ENCODE measurements around the gene CHRNA3. TPM values are rescaled to one million over a fixed set of nuclear protein-coding genes. Genes with fewer than 3 reads are reported as not detected.

The CHRNA3 gene
- polyA plus RNA-seq, 1 of the 3 experiments (the other 2 are of a cell fraction) = 2.3 TPM

DNA sequence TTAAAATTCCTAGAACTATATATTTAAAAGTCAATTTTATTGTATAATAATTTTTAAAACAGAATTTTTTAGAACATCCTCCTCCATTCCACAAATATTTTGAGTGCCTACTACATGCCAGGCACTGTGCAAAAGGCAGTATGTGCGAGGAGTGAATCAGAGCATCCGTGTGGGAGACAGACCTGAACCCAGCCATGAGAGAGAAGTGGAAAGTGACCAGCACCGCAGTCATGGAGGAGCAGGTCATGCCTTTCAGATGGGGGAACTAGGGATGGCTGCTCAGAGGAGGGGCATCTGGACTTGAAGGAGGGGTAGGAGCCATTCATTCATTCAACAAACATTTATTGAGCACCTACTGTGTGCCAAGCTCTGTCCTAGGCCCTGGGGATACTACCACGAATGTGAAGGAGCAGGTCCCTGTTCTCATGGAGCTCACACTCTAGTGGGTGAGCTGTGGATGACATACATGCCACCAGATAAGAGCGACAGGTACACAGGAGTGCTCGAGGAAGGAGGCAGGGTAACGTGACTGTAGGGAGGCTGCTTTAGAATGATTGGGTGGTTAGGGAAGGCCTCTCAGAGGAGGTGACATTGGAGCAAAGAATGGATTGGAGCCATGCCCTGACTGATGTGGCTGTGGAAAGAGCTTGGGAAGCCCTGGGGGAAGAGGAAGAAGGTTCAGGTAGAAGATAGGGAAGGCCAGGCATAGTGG, 3.1 kb upstream of the CHRNA3 start:
- H3K4me3 ChIP-seq (ENCODE audit: low read depth in 2 of 2, low read length in 1 of 2) = no peak overlapping the region
- peaks cover under 1 to 42% of the 10 kb centered on the region in 2 experiments; a peak in 2 of 4 replicates for H3K4me1 ChIP-seq (ENCODE audit: control insufficient read depth in 1 of 2, insufficient read depth in 2 of 2, low read depth in 1 of 2, low read length in 1 of 2)
- no peak for DNase-seq
- ChIA-PET CTCF (interaction anchor here (0.8 to 1.8 kb wide), 4 partner anchors 14 to 316 kb away, joined by 3 to 8 read pairs (median 4); no protein-coding TSS in a partner anchor), POLR2A (interaction anchor here (2.2 kb wide), 1 partner anchor 14 kb away, joined by 7 read pairs; no protein-coding TSS in a partner anchor)
- H3F3A ChIP-seq (replicated peaks; ENCODE audit: insufficient read depth) = no peaks in the 10 kb centered on the region
- no peaks in the 10 kb centered on the region for H3K9me2 ChIP-seq
- H3K9ac ChIP-seq = no peak overlapping the region
- no peak for TF ChIP-seq YY1 (IDR thresholded peaks at IDR 0.05; ENCODE audit: low read depth)
- no peak for TF ChIP-seq MXI1 (IDR thresholded peaks at IDR 0.05; ENCODE audit: low read depth, low read length)
- TF ChIP-seq TEAD4 (IDR thresholded peaks at IDR 0.05; ENCODE audit: borderline replicate concordance, insufficient read depth) = no peak
- no peak for TF ChIP-seq EP300 (IDR thresholded peaks at IDR 0.05; ENCODE audit: borderline replicate concordance in 1 of 2, low read depth in 1 of 2, low read length in 1 of 2)
- no peak for TF ChIP-seq GABPA (IDR thresholded peaks at IDR 0.05; ENCODE audit: low read depth)
- TF ChIP-seq, protein P1, sequence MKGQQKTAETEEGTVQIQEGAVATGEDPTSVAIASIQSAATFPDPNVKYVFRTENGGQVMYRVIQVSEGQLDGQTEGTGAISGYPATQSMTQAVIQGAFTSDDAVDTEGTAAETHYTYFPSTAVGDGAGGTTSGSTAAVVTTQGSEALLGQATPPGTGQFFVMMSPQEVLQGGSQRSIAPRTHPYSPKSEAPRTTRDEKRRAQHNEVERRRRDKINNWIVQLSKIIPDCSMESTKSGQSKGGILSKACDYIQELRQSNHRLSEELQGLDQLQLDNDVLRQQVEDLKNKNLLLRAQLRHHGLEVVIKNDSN (IDR thresholded peaks at IDR 0.05; ENCODE audit: borderline replicate concordance, low read depth) = no peak
- TF ChIP-seq FOXJ3 (CRISPR knock-in tag; IDR thresholded peaks at IDR 0.05) = no peak
- no peak for TF ChIP-seq TAF1 (IDR thresholded peaks at IDR 0.05; ENCODE audit: borderline replicate concordance, low read depth, low read length)
- 84% methylated on average over 7 of the region's 7 CpGs for WGBS (ENCODE audit: low lambda C conversion rate)
- H3K79me2 ChIP-seq (ENCODE audit: insufficient read depth) = no peaks in the 10 kb centered on the region
- H2AFZ ChIP-seq (ENCODE audit: low read depth) = no peak overlapping the region
- H3K4me2 ChIP-seq = no peak overlapping the region
- H3K9me3 ChIP-seq = no peaks in the 10 kb centered on the region
- no peak overlapping the region; a peak in 1 of 4 replicates for H3K27ac ChIP-seq (ENCODE audit: low read depth in 2 of 2, low read length in 1 of 2)
- peaks cover 13% of the 10 kb centered on the region for H4K20me1 ChIP-seq (ENCODE audit: insufficient read depth)
- H3K36me3 ChIP-seq (replicated peaks in 1 of 2; ENCODE audit: control insufficient read depth in 1 of 2, insufficient read depth in 2 of 2, low read length in 1 of 2) = no peaks in the 10 kb centered on the region
- peaks cover 69% of the 10 kb centered on the region for H3K27me3 ChIP-seq (ENCODE audit: insufficient read depth)

DNA sequence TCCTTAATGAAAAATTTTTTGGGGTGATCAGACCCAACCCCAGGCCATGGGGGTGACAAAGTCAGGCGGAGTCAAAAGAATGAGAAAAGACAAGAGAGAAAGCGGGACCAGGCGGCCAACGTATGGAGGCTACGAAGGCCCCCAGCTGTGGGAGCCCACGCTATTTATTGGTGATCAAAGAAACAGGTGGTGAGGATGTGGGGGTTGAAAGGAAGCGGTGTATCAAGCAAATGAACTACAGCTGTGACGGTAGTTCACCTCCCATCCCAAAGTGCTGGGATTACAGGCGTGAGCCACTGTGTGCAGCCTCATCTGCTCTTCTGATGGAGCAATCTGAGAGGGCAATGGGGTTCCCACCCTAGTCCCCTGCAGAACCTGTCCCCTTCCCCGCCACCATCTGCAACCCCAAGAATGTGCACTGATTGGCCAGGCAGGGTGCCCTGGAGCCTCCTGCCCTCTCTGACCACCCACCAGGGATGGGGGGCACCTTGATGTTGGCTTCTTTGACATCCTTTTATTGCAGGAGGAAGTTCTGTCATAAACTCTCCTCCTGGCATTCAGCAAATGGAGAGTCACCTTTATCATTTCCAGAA, 1.1 kb upstream of the CHRNA3 start:
- CTCF ChIA-PET = interaction anchor here (1.1 to 5.3 kb wide), 4 partner anchors 9 to 86 kb away, joined by 3 to 57 read pairs (median 34); no protein-coding TSS in a partner anchor
- POLR2A ChIA-PET = interaction anchor here (1.0 to 4.3 kb wide), 3 partner anchors 20 to 85 kb away, joined by 3 to 28 read pairs (median 15); partner anchors contain the start of gene CHRNB4
- Histone ChIP-seq H3F3A (replicated peaks; ENCODE audit: insufficient read depth) (no peaks in the 10 kb centered on the region), H2AFZ (ENCODE audit: low read depth) (no peak overlapping the region), H3K79me2 (ENCODE audit: insufficient read depth) (no peaks in the 10 kb centered on the region), H3K4me1 (ENCODE audit: control insufficient read depth in 1 of 2, insufficient read depth in 2 of 2, low read depth in 1 of 2, low read length in 1 of 2) (peaks cover 4 to 53% of the 10 kb centered on the region in 2 experiments; a peak in 2 of 4 replicates), H3K36me3 (replicated peaks in 1 of 2; ENCODE audit: control insufficient read depth in 1 of 2, insufficient read depth in 2 of 2, low read length in 1 of 2) (no peaks in the 10 kb centered on the region), H3K9me3 (no peaks in the 10 kb centered on the region), H3K4me2 (no peak overlapping the region), H3K4me3 (ENCODE audit: low read depth in 2 of 2, low read length in 1 of 2) (no peak overlapping the region), H3K27ac (ENCODE audit: low read depth in 2 of 2, low read length in 1 of 2) (peak overlapping the region in 1 of 2 experiments; percentile 99; a peak in 1 of 4 replicates), H3K9me2 (no peaks in the 10 kb centered on the region), H3K27me3 (ENCODE audit: insufficient read depth) (peaks cover 59% of the 10 kb centered on the region), H4K20me1 (ENCODE audit: insufficient read depth) (peaks cover 15% of the 10 kb centered on the region), H3K9ac (no peak overlapping the region)
- TF ChIP-seq NRF1 (IDR thresholded peaks at IDR 0.05; ENCODE audit: low read depth, low read length) (no peak), RCOR1 (IDR thresholded peaks at IDR 0.05; ENCODE audit: low read length) (no peak), CHD2 (IDR thresholded peaks at IDR 0.05; ENCODE audit: low read length, partially characterized antibody) (no peak)
- TF ChIP-seq, protein P1 (IDR thresholded peaks at IDR 0.05; ENCODE audit: borderline replicate concordance, low read depth) = no peak
- DNase-seq = no peak
- WGBS (ENCODE audit: low lambda C conversion rate) = 89% methylated on average over 10 of the region's 10 CpGs
